Spleen (tissue), 7 donors: Measurements from ENCODE around the gene PAQR8.

Experiments used
- POLR2A ChIP-seq, 3 donors: fragments of 450-650 bp; IDR thresholded peaks; one replicate each; pipeline ENCODE4 v1.5.1; 2017; ENCODE audit warnings: antibody characterized with exemption in 3 of 3, mild to moderate bottlenecking in 1 of 3
- TF ChIP-seq, protein P1 (sequence below), 11 experiments: fragments of 200-600 bp in 7 of 11; fragments of 450-650 bp in 4 of 11; sonication (generic) in 4 of 11; IDR thresholded peaks in 8 of 11; conservative IDR thresholded peaks in 3 of 11; 1 replicate in 7 of 11; 2 replicates in 4 of 11; pipeline versions ENCODE4 v1.4.0 to v1.8.0; 2016 to 2021; ENCODE audit warnings: antibody characterized with exemption in 11 of 11, inconsistent platforms in 4 of 11, mild to moderate bottlenecking in 1 of 11
- donor health status: DM: no; HTN: no; CAD: no; lungs with moderate emphysema.
- donor health status: DM: no; HTN: no; CAD: no.
- donor health status: DM: no; HTN: no; CAD: no.

- TF ChIP-seq, protein P1, sequence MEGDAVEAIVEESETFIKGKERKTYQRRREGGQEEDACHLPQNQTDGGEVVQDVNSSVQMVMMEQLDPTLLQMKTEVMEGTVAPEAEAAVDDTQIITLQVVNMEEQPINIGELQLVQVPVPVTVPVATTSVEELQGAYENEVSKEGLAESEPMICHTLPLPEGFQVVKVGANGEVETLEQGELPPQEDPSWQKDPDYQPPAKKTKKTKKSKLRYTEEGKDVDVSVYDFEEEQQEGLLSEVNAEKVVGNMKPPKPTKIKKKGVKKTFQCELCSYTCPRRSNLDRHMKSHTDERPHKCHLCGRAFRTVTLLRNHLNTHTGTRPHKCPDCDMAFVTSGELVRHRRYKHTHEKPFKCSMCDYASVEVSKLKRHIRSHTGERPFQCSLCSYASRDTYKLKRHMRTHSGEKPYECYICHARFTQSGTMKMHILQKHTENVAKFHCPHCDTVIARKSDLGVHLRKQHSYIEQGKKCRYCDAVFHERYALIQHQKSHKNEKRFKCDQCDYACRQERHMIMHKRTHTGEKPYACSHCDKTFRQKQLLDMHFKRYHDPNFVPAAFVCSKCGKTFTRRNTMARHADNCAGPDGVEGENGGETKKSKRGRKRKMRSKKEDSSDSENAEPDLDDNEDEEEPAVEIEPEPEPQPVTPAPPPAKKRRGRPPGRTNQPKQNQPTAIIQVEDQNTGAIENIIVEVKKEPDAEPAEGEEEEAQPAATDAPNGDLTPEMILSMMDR (IDR thresholded peaks at IDR 0.05 in 8 of 11, conservative IDR thresholded peaks at IDR 0.05 in 3 of 11), result no peak
- no peak for TF ChIP-seq POLR2A (IDR thresholded peaks at IDR 0.05)
These were observed 49.0 kb downstream of the PAQR8 start for GRCh38 chr6:52410979-52411378.
